Measurements from ENCODE around the gene ALDH1A1.
"Not testable (repeated sequence)": the region's sequence is repeated elsewhere in the genome, so short reads cannot be mapped to it uniquely, and the experiment has no call there.

The ALDH1A1 gene

DNA sequence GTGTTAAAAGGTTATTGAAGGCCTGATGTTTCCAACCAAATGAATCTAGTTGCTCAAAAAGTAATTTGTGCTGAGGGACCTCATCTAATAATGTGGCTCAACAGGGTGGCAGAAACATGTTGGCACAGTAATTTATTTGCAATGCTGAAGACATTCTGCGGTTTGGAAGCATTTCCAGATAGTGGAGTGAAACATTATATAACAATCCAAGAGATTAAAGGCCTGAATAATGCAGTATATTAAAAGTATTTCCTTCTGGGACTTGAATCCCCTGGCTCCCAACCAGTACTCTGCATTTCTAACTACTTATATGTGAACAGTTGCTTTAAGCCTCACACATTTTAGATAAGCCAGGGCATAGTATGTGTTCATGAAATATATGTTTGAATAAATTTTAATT lies 25.9 kb upstream of the ALDH1A1 start:
- no peak for DNase-seq

DNA sequence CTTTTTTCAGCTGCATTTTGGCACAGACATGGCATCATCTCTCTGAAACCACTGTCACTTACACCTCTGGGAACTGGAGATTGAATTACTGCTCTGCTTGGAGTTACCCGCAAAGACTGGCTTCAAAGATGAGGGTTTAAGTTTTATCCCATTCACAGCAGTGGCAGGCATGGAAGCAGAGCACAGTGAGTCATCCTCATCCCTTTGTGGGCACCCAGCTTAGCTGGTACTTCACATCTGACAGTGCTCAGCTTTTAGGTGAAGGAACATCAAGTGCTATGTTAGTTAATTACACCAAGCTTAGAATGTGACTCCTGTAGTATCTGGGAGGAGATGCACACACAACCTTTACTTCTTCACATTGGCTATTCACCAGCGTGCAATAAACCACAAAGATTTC lies 24.8 kb upstream of the ALDH1A1 start:
- no peak for DNase-seq

DNA sequence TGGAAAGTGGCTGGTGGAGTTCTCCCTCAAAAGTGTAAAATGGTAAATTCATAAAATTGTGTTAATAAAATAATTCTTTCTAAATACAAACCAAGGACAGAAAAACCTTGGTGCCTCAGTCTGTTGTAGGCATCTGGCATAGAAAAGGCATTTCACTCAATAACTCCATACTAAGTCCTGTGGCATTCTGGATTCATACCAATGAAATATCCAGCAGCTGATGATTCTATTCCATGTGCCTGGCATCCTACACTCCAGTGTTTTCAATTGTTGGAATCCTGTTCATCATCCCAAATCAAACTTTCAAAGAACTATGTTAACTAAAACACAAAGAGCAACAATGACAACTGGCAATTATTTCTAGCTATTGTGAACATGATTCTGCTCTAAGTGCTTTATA lies 21.6 kb upstream of the ALDH1A1 start:
- DNase-seq = no peak

GRCh38 chr9:72972636-72973035 lies 19.8 kb upstream of the ALDH1A1 start:
- no peak for DNase-seq

DNA sequence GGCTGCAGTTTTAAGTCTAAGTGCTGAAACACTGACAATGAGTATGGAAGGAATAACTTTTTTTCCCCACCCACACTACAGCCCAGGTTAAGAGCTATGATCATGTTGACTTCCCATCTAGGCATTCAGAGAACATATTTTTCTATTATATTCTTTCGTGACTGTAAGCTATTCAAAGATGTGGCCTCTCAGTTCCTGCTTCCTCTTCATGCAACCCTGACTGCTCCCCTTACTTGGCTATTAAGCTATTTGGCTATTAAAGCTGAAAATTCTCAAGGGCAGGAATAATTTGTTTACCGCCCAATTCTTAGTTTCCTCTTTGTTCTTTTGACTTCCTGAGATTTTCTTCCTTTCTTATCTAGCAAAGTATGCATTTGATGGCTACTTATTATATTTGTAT lies 18.6 kb upstream of the ALDH1A1 start:
- no peak for DNase-seq

DNA sequence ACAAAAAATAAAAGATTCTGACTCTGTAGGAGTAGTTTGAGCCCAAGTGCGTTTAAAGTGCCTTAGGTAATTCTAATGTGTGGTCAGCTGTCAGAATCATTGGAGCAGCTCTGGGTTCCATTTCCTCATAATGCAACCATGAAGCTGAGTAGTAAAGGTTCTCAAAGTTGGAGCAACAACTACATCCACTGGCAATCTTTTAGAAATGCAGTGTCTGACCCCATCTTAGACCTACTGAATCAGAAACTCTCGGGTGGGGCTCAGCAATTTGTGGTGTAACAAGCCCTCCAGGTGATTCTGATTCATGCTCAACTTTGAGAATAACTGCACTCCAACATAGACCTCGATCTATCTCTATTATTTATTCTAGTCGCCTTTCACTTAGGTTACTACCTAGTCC lies 7.6 kb upstream of the ALDH1A1 start:
- DNase-seq = no peak

- DNase-seq = no peak
Observed at GRCh38 chr9:72958485-72959281, 5.8 kb upstream of the ALDH1A1 start.

GRCh38 chr9:72955571-72955970 lies 2.7 kb upstream of the ALDH1A1 start:
- DNase-seq = no peak

GRCh38 chr9:72955126-72955455 lies 2.2 kb upstream of the ALDH1A1 start:
- DNase-seq = no peak

DNA sequence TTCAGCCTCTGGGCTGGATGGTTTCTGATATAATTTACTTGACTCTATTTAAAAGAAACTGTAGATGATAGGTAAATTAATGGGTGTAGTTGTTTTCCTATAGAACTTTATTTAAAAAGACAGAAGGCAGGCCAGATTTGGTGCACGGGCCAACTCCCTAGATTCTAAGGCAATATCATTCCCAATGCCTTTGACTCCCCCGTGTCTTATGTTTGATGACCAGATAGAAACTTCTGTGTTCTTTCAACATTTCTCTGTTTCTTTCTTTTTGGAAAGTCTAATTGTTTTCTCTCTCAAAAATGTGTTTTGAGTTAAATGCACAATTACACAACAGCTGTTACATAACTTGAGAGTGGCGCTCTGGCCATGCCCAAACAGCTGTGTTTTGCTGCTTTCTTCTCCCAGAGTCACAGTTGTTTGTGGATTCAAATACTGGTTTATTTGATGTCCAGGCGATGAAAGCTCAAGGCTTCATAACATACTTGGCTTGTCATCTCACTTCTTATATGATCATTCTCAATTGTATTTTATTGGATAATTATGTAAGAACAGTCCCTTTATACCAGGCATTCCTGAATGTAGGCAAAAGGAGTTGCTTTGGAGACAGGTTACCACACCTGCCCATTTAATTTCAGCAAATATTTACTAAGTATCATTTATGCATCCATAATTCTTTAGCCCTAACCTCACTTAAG lies 1.7 kb upstream of the ALDH1A1 start:
- DNase-seq = no peak

DNA sequence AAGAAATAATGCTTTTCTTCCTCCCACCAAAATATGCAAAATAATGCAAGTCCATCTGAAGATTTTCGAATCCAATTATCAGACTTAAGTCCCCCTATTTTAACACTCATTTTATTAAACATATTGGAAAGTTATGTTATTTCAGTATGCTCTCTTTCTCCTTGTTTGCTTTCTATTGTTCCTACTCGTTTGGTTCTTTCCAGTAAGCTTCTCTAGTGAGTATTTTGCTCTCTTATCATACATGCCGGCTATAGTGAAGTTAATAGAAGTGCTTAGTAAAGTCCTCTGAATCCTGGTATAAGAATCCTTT lies 517 bp downstream of the ALDH1A1 start:
- no peak for DNase-seq

DNA sequence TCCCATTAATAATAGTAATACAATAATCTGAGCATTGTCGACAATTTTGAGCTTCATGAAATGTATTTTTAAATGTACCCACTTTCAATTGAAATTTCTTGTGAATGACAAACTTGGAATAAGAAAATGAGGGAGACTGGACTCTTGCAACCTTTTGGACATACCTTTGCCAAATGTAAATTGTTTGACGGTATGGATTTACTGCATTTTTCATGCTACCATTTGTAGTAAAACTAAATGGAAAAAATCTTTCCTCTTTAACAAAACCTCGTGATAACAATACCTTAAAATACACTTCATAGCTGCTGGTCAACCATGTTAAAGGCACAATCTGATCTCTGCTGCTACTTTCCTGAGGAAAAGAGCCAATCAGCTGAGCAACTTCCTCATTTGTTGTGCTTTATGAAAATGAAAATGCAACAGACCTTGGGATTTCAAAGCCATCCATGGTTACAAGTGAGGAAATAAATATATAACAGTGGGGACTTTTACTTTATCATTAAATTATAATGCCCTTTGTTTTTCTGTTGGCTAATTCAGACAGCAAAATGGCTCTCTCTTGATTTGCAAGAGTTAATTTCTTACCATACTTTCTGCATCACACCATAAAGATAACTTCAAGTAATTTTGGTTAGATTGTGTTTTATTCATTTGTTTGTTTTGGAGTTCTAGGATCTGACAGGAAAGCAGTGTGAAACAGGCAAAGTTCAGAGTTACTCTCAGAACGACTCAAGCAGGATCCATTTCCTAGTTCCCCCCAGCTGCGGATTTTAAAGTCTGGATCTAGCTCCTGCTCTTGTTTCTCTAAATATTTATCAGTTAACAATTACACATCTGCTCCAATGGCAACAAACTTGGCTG lies 1.1 kb downstream of the ALDH1A1 start:
- DNase-seq = no peak

DNA sequence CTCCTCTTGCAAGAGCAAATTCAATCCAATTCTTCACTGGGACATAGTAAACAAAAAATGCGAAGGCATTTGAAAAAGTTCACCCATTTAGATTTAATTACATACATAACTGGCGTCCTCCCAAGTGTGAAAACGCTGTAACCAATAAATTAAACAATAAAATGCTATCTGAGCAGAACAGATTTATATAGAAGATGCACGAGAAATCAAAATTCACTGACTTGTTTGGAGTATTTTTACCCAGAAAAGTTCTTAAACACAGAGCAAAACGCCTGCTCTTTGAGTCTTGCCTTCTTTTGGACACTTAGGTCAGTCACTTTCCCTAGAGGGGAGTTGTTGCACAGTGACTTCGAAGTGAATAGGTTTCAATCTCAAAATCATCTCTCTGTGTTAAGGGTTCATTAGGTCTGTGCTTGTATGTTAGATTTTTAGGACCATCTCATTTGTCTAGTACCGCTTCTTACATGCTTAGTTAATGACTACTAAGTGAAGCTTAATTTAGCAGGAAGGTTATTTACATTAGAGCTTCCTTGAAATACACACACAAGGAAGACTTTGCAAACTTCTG lies 1.9 kb downstream of the ALDH1A1 start:
- DNase-seq = no peak

DNA sequence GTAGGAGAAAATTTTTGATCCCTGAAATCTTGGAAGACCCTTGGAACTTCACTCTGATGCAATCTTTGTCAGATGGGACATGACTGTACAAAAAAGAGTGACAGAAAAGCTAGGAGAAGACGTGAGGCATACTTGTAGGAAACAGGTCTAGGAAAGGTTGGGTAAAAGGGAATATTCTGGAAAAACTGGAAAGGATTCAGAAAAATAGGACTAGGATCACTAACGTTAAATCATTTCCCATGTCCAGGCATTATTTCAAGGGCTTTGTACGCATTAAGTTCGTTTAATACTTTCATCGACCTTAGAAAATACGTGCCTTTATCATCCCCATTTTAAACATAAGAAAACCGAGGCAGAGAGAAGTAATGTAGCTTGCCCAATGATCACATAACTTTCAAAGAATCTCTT lies 2.9 kb downstream of the ALDH1A1 start:
- DNase-seq = no peak

DNA sequence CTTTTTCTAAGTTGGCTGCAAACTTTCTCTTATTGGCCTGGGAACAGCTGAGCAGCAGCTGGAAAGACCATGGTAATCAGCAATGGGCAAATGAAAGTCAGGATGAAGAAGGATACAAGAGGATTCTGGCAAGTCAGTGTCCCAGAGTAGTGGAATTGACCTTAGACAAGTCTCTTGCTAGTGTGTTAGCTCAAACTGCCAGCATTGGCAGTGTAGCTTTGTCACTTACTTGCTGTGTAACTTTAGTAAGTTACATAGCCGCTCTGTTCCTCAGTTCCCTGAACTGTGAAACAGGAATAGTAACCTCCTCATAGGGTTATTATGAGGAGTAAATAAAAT lies 3.6 kb downstream of the ALDH1A1 start:
- DNase-seq = no peak

- DNase-seq = no peak
Observed at GRCh38 chr9:72948575-72949243, 4.1 kb downstream of the ALDH1A1 start.

DNA sequence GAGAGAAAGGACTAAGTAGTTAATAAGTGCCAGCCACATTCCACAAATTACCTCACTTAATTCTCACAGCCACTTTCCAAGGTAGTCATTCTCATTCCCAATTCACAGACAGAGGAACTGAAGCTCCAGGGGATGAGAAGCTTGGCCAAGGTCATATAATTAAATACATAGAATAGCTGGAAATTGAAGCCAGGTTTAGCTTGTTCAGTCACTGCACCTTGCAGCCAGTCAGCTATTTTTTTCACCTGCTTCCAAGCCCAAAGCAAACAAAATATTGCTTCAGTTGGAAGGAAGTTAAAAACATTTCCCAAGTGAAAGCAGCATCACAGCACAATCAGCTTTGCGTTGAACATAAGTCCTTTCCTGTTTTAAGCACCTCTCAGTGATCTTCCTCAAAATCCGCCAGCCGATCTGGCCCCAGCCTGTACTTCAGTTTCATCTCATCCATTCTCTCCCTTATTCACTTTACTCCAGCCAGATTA lies 4.8 kb downstream of the ALDH1A1 start:
- DNase-seq = no peak

DNA sequence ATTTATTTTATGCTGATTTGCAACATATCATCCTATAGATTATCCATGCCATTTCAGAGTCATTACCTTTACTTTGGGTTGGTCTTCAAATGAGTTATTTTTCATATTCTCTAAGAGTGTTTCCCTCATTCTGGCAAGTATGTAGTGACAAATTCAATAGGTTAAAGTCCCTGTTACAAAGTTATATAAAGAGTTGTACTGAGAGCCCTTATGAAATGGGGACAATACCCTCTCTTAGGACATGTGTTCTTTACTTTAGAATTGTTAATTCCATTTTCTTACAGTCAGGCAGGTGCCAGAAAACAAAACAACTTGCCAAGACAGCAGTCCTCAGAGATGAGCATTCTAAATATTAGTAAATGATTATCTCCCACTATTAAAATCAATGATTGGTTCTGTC lies 6.0 kb downstream of the ALDH1A1 start:
- DNase-seq = no peak

DNA sequence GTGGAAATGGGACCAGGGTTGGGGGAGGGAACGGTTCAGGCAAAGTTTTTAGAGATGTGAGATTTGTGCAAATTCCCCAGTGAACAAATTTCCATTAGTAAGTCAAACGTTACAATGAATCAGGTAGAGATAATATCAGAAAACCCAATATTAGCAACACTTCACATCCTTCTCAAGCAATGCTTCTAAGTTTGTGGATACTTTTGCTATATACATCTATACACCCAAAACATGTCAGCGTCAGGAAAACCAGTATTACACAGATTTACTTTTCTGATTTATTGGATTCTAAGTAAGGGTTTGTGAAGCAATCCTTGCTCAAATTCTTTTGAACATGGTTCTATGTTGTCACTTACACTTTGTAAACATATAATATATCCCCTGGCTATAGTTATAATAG lies 6.5 kb downstream of the ALDH1A1 start:
- DNase-seq = no peak

- no peak for DNase-seq
Observed at GRCh38 chr9:72945391-72945790, 7.5 kb downstream of the ALDH1A1 start.

DNA sequence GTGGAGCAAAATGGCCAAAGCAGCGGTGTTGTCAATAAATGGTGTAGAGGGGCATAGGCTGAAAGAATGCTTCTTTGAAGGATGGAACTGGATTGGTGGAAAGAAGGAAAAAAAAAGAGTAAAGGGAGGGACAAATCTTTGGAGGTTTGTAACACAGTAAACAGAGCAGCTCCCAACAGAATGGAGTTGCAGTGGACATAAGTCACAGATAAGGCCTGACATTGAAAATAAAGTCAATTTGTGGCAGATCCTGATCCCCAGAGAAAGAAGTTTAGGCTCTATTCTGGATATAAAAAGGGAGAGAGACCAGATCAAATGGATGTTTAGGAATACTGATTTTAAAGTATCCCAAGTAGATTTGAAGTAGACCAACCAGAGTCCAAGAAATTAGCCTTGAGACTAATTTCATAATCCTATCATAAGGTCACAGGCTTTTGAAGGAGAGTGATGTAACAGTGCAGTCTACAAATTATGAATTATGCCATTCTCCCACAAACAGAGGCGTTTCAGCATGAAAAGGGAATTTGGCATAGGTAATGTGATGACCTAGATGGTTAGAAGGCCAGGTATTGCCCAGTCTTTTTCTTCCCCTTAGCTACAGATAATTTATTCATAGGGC lies 8.9 kb downstream of the ALDH1A1 start:
- no peak for DNase-seq

- DNase-seq = no peak
Observed at GRCh38 chr9:72942451-72942850, 10.4 kb downstream of the ALDH1A1 start.

GRCh38 chr9:72939581-72939980 lies 13.3 kb downstream of the ALDH1A1 start:
- DNase-seq = not testable (repeated sequence)

All from DMS153 (cell line).